AG10803 (cell line): ENCODE data around the gene KAT8.

Experiments
- DNase-seq: peaks from one replicate; pipeline ENCODE4 v3.0.0; 2010; ENCODE audit warnings: low read depth
- H3K4me3 ChIP-seq: 2 replicates; pipeline ENCODE4 v1.5.1; 2011; ENCODE audit warnings: mild to moderate bottlenecking, low read length, control low read depth
- CTCF ChIP-seq: conservative IDR thresholded peaks from 2 replicates; pipeline ENCODE4 v1.5.1; 2011; ENCODE audit warnings: mild to moderate bottlenecking, low read length, control low read depth, inconsistent platforms

KAT8 gene

DNA sequence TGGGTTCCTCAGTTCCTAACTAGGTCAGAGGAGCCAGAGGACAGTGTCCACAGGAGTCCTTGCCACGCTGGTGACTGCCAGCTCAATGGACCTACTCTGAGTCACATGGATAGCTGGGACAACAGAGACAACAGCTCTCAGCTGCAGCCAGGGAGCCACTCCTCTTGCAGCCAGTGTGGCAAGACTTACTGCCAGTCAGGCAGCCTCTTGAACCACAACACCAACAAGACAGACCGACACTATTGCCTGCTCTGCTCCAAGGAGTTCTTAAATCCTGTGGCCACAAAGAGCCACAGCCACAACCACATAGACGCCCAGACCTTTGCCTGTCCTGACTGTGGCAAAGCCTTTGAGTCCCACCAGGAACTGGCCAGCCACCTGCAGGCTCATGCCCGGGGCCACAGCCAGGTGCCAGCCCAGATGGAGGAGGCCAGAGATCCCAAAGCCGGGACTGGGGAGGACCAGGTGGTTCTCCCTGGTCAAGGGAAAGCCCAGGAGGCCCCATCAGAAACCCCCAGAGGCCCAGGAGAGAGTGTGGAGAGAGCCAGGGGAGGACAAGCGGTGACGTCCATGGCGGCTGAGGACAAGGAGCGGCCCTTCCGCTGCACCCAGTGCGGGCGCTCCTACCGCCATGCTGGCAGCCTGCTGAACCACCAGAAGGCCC, 36.6 kb upstream of the KAT8 start:
- TF ChIP-seq CTCF: no peak
- DNase-seq: no peak
- no peak overlapping the region for H3K4me3 ChIP-seq

DNA sequence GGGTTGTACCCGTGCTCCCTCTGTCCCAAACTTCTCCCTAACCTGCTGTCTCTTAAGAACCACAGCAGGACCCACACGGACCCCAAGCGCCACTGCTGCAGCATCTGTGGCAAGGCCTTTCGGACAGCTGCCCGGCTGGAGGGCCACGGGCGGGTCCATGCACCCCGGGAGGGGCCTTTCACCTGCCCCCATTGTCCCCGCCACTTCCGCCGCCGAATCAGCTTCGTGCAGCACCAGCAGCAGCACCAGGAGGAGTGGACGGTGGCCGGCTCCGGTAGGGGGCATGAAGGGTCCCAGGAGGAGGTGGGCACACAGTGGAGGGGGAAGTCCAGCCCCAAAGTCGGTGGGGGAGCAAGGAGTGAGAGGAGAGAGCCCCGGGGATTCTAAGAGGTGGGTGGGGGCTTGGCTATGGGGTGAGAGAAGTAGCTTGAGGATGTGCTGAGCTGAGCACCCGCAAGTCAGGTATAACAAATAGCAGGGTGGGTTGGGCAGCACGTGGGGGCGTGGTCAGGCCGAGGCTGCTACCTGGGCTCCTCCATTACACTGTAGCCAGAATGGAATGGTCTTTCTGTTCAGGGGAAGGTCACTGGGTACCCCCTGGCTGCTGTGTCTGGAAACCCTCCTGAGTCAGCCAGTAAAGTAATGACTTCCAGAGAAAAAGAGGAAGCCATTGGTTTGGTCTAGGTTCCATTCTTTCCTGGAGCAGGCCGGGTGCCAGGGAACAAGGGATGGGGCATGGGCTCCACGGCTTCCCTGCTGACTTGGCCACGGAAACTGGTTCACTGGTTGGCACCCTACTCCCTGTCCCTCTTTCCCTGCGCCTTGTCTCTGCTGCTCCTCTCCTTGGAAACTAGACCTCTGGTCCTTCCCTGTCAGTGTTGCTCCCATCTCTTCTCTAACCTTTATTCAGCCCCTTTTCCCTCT, 35.8 kb upstream of the KAT8 start:
- no peak for DNase-seq
- no peak for TF ChIP-seq CTCF
- H3K4me3 ChIP-seq: no peak overlapping the region

- no peak overlapping the region for H3K4me3 ChIP-seq
- DNase-seq: no peak
- TF ChIP-seq CTCF: no peak
Measured at GRCh38 chr16:31082368-31083045, 35.0 kb upstream of the KAT8 start.

DNA sequence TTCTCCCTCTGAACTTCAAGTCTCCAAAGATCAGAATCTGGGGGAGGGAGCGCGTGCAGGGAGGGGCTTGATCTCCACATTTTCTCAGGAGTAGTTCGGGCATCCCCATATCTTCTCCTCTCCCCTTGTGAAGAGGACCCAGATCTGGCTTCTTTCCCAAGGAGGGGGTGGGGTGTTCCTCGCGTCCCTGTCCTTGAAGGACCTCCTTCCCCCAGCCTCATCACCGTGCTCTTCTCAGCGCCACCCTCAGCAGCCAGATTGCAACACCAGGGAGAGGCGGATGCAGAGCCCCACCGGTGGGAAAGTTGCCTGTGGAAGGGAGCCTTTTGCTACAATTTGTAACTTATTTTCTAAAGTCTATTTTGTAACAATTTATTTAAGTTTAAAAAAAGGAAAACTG, 34.4 kb upstream of the KAT8 start:
- no peak for TF ChIP-seq CTCF
- DNase-seq: no peak
- H3K4me3 ChIP-seq: no peak overlapping the region

- no peak overlapping the region for H3K4me3 ChIP-seq
- TF ChIP-seq CTCF: no peak
- DNase-seq: no peak
Measured at GRCh38 chr16:31083556-31083955, 33.9 kb upstream of the KAT8 start.

GRCh38 chr16:31083981-31084380, 33.5 kb upstream of the KAT8 start:
- DNase-seq: no peak
- TF ChIP-seq CTCF: no peak
- no peak overlapping the region for H3K4me3 ChIP-seq
